Caco-2 (cell line): ENCODE results near the gene RFX7. TPM values are rescaled to one million over a fixed set of nuclear protein-coding genes. Genes with fewer than 3 reads are reported as not detected.

Experiments
- BruUV-seq: library from RNA; stranded (reverse); fragments of 400-500 nt; replicated peaks from 2 replicates; lab custom pipeline; 2021; lab: Mats Ljungman, UMichigan
- CTCF ChIA-PET: fragments of 300-600 bp; sonication (Branson Sonifier 250); formaldehyde crosslinking; loops from one replicate; lab custom pipeline; 2022; ENCODE audit warnings: antibody characterized with exemption; lab: Charles Lee
- POLR2A ChIA-PET: fragments of 300-600 bp; sonication (Branson Sonifier 250); formaldehyde crosslinking; loops from one replicate; lab custom pipeline; 2022; ENCODE audit warnings: antibody characterized with exemption; lab: Charles Lee
- DNase-seq, 2 experiments: peaks; one replicate each; pipeline versions ENCODE4 v3.0.0 to v3.0.0-alpha.2; 2020 to 2022
- H3K27me3 ChIP-seq: replicated peaks from 2 replicates; pipeline ENCODE4 v1.6.0; 2011; ENCODE audit warnings: low read length; ENCODE audit not compliant: control insufficient read depth, insufficient read depth
- H3K36me3 ChIP-seq: 2 replicates; pipeline ENCODE4 v1.5.1; 2011; ENCODE audit warnings: low read length; ENCODE audit not compliant: control insufficient read depth, insufficient read depth
- H3K4me1 ChIP-seq: fragments of 250-450 bp; sonication (Bioruptor Pico); 2 replicates; pipeline ENCODE4 v1.5.1; 2020; ENCODE audit warnings: mild to moderate bottlenecking
- H3K4me3 ChIP-seq: 2 replicates; pipeline ENCODE4 v1.5.1; 2011; ENCODE audit warnings: low read depth, mild to moderate bottlenecking, control low read depth, low read length
- H3K9me3 ChIP-seq: fragments of 250-450 bp; sonication (Bioruptor Pico); 2 replicates; pipeline ENCODE4 v1.5.1; 2020; ENCODE audit warnings: mild to moderate bottlenecking, moderate library complexity
- H3K27ac Mint-ChIP-seq: one replicate; pipeline ENCODE4 v1.8.0; 2022; ENCODE audit warnings: mixed read lengths; ENCODE audit not compliant: unreplicated experiment
- H3K27me3 Mint-ChIP-seq: one replicate; pipeline ENCODE4 v1.8.0; 2022; ENCODE audit warnings: mixed read lengths; ENCODE audit not compliant: insufficient read depth, unreplicated experiment
- H3K36me3 Mint-ChIP-seq: one replicate; pipeline ENCODE4 v1.8.0; 2022; ENCODE audit warnings: mild to moderate bottlenecking, mixed read lengths; ENCODE audit not compliant: insufficient read depth, unreplicated experiment
- H3K4me1 Mint-ChIP-seq: one replicate; pipeline ENCODE4 v1.8.0; 2022; ENCODE audit warnings: low read depth, mixed read lengths; ENCODE audit not compliant: unreplicated experiment
- H3K4me3 Mint-ChIP-seq: one replicate; pipeline ENCODE4 v1.8.0; 2022; ENCODE audit warnings: mild to moderate bottlenecking, moderate library complexity, mixed read lengths; ENCODE audit not compliant: unreplicated experiment
- H3K9me3 Mint-ChIP-seq: one replicate; pipeline ENCODE4 v1.8.0; 2022; ENCODE audit warnings: mixed read lengths; ENCODE audit not compliant: unreplicated experiment
- CTCF ChIP-seq, 2 experiments: fragments of 200-600 bp in 1 of 2; IDR thresholded peaks; 1 replicate in 1 of 2; 2 replicates in 1 of 2; pipeline versions ENCODE4 v1.5.1 to v1.8.0; 2011 to 2022; ENCODE audit warnings: antibody characterized with exemption in 1 of 2, control low read depth in 1 of 2, inconsistent platforms in 1 of 2, low read depth in 1 of 2, low read length in 1 of 2, mild to moderate bottlenecking in 1 of 2, moderate library complexity in 1 of 2; ENCODE audit not compliant: insufficient read depth in 1 of 2, severe bottlenecking in 1 of 2, unreplicated experiment in 1 of 2
- intact Hi-C: fragments of 100-400 bp; cut with micrococcal nuclease; formaldehyde crosslinking; loops from one replicate; pipeline ENCODE4 v1.10.0; 2022; ENCODE audit not compliant: unreplicated experiment
- total RNA-seq: library from RNA; stranded (reverse); gene quantifications from 2 replicates; pipeline ENCODE4 v1.2.3, GENCODE V29; 2022

The RFX7 gene
- total RNA-seq, 1 experiment from 2014 or later: 8.7 TPM

- CTCF ChIA-PET: interaction anchor here (0.5 to 1.3 kb wide), 4 partner anchors 40 to 1139 kb away, joined by 3 read pairs; no protein-coding TSS in a partner anchor
- POLR2A ChIA-PET: no interaction called here
- peaks cover 29% of the 10 kb centered on the region for H3K4me1 ChIP-seq
- Mint-ChIP-seq H3K9me3 (no peaks in the 10 kb centered on the region), H3K27ac (peak overlapping the region; percentile 32), H3K4me1 (peaks cover 14% of the 10 kb centered on the region), H3K36me3 (no peaks in the 10 kb centered on the region), H3K4me3 (peak overlapping the region; percentile 82), H3K27me3 (no peaks in the 10 kb centered on the region)
- H3K27me3 ChIP-seq: no peaks in the 10 kb centered on the region
- DNase-seq: peak; percentile 34 to 56
- BruUV-seq: no TSS peak
- intact Hi-C loops: no loop called here
- no peaks in the 10 kb centered on the region for H3K36me3 ChIP-seq
- no peak for TF ChIP-seq CTCF (IDR thresholded peaks at IDR 0.05; ENCODE audit: insufficient read depth in 1 of 2, low read depth in 1 of 2, low read length in 1 of 2, severe bottlenecking in 1 of 2, unreplicated experiment in 1 of 2)
- H3K9me3 ChIP-seq: no peaks in the 10 kb centered on the region
- H3K4me3 ChIP-seq: peak overlapping the region; percentile 83
These were observed 545 bp upstream of the RFX7 start for GRCh38 chr15:56244038-56244810.

GRCh38 chr15:56242576-56243162, 1.0 kb downstream of the RFX7 start:
- H3K4me3 Mint-ChIP-seq: peak overlapping the region; percentile 82
- Histone ChIP-seq H3K27me3 (no peaks in the 10 kb centered on the region), H3K36me3 (no peaks in the 10 kb centered on the region), H3K4me1 (peaks cover 14% of the 10 kb centered on the region), H3K9me3 (no peaks in the 10 kb centered on the region), H3K4me3 (peak overlapping the region; percentile 83)
- no peaks in the 10 kb centered on the region for H3K36me3 Mint-ChIP-seq
- no peak for TF ChIP-seq CTCF (IDR thresholded peaks at IDR 0.05; ENCODE audit: insufficient read depth in 1 of 2, low read depth in 1 of 2, low read length in 1 of 2, severe bottlenecking in 1 of 2, unreplicated experiment in 1 of 2)
- ChIA-PET CTCF (no interaction called here), POLR2A (no interaction called here)
- no peaks in the 10 kb centered on the region for H3K27me3 Mint-ChIP-seq
- H3K9me3 Mint-ChIP-seq: no peaks in the 10 kb centered on the region
- no peak for DNase-seq
- intact Hi-C loops: no loop called here
- peaks cover 8% of the 10 kb centered on the region for H3K4me1 Mint-ChIP-seq
- no peak overlapping the region for H3K27ac Mint-ChIP-seq
- no TSS peak for BruUV-seq

GRCh38 chr15:56241374-56242105, 2.1 kb downstream of the RFX7 start:
- no peaks in the 10 kb centered on the region for H3K4me1 Mint-ChIP-seq

More at GRCh38 chr15:56241374-56242105, 2.1 kb downstream of the RFX7 start:
- Mint-ChIP-seq H3K4me3 (no peak overlapping the region), H3K27me3 (no peaks in the 10 kb centered on the region), H3K27ac (no peak overlapping the region), H3K36me3 (no peaks in the 10 kb centered on the region), H3K9me3 (no peaks in the 10 kb centered on the region)
- no peak for TF ChIP-seq CTCF (IDR thresholded peaks at IDR 0.05; ENCODE audit: insufficient read depth in 1 of 2, low read depth in 1 of 2, low read length in 1 of 2, severe bottlenecking in 1 of 2, unreplicated experiment in 1 of 2)
- Histone ChIP-seq H3K36me3 (no peaks in the 10 kb centered on the region), H3K9me3 (no peaks in the 10 kb centered on the region), H3K4me3 (no peak overlapping the region), H3K4me1 (peaks cover 8% of the 10 kb centered on the region), H3K27me3 (no peaks in the 10 kb centered on the region)
- ChIA-PET POLR2A (no interaction called here), CTCF (interaction anchor here (0.6 kb wide), 1 partner anchor 268 kb away, joined by 3 read pairs; no protein-coding TSS in a partner anchor)
- no TSS peak for BruUV-seq
- no peak for DNase-seq
- intact Hi-C loops: no loop called here
